Measurements from ENCODE around the gene RIN1. TPM values are rescaled to one million over a fixed set of nuclear protein-coding genes. Genes with fewer than 3 reads are reported as not detected.
"Not testable (repeated sequence)": the region's sequence is repeated elsewhere in the genome, so short reads cannot be mapped to it uniquely, and the experiment has no call there.

RIN1 gene
- total RNA-seq, 4 donors from 2014 or later, result 22.3 to 37.2 (median 27.6) TPM

DNA sequence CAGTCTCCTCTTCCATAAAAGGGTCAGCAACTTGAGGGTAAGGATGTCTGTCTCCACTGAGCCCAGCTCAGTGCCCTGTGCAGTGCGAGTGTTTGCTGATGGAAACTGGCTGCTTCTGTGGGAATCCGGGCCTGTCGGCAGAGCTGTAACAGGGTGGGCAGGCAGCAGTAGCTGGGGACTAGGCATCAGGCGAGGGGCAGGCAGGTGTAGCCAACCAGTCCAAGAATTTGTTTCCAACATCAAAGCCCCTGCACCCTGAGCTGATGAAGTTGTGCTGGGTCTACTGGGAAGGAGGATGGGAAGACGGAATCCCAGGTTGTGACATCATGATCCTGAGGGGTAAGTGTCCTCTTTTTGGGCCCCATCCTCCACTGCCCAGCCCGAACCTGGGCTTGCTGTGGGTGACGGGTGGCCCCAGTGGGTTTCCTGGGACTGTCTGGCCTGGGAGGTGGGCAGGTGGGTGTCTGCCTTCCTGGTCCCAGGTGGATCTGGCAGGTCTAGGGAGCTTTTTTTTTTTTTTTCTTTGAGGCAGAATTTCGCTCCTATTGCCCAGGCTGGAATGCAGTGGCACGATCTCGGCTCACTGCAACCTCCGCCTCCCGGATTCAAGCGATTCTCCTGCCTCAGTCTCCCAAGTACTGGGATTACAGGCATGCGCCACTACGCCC lies 24.3 kb upstream of the RIN1 start:
- intact Hi-C loops (cut with DNase I), result no loop called here
- H3K4me1 ChIP-seq, result no peaks in the 10 kb centered on the region
- H3K4me3 ChIP-seq, result no peak overlapping the region
- no peaks in the 10 kb centered on the region for H3K9me3 ChIP-seq
- WGBS, 2 donors, result 91 to 96% methylated on average over 13 to 15 of the region's 15 CpGs
- no peak for DNase-seq
- H3K36me3 ChIP-seq, result peaks cover 0 to 4% (median 0%) of the 10 kb centered on the region in 3 donors
- H3K27ac ChIP-seq, result no peak overlapping the region
- H3K27me3 ChIP-seq, result no peaks in the 10 kb centered on the region
- TF ChIP-seq, protein P1, sequence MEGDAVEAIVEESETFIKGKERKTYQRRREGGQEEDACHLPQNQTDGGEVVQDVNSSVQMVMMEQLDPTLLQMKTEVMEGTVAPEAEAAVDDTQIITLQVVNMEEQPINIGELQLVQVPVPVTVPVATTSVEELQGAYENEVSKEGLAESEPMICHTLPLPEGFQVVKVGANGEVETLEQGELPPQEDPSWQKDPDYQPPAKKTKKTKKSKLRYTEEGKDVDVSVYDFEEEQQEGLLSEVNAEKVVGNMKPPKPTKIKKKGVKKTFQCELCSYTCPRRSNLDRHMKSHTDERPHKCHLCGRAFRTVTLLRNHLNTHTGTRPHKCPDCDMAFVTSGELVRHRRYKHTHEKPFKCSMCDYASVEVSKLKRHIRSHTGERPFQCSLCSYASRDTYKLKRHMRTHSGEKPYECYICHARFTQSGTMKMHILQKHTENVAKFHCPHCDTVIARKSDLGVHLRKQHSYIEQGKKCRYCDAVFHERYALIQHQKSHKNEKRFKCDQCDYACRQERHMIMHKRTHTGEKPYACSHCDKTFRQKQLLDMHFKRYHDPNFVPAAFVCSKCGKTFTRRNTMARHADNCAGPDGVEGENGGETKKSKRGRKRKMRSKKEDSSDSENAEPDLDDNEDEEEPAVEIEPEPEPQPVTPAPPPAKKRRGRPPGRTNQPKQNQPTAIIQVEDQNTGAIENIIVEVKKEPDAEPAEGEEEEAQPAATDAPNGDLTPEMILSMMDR (IDR thresholded peaks at IDR 0.05), result no peak
- no peak for TF ChIP-seq POLR2A (IDR thresholded peaks at IDR 0.05)

DNA sequence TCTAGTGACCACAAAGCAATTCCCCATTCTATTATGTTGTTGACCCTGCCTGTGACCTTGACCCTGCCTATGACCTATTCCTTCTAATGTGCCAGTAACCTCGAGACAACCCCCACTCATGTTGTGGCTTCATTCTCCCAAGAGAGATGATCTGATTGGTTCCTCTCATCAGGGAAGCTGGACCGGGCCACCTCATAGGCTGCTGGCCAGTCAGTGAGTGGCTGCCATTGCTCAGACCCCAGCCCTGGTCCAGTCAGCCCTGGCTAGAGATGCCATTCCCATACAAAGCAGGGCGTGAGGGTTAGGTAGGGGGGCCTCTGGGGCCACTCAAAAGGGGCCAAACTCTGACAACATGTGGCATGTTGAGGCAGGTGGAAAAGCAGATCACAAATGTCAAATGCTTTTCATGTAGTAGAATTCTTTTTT lies 23.4 kb upstream of the RIN1 start:
- no peak overlapping the region for H3K4me3 ChIP-seq
- no peak for TF ChIP-seq POLR2A (IDR thresholded peaks at IDR 0.05)
- TF ChIP-seq, protein P1 (IDR thresholded peaks at IDR 0.05), result no peak
- intact Hi-C loops (cut with DNase I), result no loop called here
- no peak overlapping the region for H3K27ac ChIP-seq
- DNase-seq, result no peak
- no peaks in the 10 kb centered on the region for H3K27me3 ChIP-seq
- H3K36me3 ChIP-seq, result peaks cover 0 to 4% (median 0%) of the 10 kb centered on the region in 3 donors
- 53 to 63% methylated on average over 2 to 3 of the region's 3 CpGs for WGBS, 2 donors
- no peaks in the 10 kb centered on the region for H3K9me3 ChIP-seq
- H3K4me1 ChIP-seq, result no peaks in the 10 kb centered on the region

DNA sequence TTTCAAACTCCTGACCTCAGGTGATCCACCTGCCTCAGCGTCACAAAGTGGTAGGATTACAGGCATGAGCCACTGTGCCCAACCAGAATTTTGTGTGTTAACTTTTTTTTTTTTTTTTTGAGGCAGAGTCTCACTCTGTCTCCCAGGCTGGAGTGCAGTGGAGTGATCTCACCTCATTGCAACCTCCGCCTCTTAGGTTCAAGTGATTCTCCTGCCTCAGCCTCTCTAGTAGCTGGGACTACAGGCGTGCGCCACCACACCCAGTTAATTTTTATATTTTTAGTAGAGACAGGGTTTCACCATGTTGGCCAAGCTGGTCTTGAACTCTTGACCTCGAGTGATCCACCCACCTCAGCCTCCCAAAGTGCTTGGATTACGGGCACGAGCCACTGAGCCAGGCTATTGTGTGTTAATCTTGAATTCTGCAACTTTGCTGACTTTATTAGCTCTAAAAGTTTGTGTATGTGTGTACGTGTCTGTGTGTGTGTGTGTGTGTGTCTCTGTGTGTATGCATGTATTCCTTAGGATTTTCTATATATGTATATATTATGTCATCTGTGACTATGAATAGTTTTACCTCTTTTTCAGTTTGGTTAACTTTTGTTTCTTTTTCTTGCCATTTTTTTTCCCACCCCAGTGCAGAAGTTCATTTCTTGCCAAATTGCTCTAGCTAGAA lies 14.5 kb upstream of the RIN1 start:
- H3K36me3 ChIP-seq, result peaks cover 0 to 12% (median 0%) of the 10 kb centered on the region in 3 donors
- H3K9me3 ChIP-seq; DNase-seq; intact Hi-C loops (cut with DNase I); H3K4me3 ChIP-seq; H3K27me3 ChIP-seq; H3K27ac ChIP-seq: not testable (repeated sequence)
- H3K4me1 ChIP-seq, result peaks cover 14 to 30% (median 15%) of the 10 kb centered on the region in 3 donors
- WGBS, 2 donors, result 80 to 83% methylated on average over 7 to 8 of the region's 8 CpGs

DNA sequence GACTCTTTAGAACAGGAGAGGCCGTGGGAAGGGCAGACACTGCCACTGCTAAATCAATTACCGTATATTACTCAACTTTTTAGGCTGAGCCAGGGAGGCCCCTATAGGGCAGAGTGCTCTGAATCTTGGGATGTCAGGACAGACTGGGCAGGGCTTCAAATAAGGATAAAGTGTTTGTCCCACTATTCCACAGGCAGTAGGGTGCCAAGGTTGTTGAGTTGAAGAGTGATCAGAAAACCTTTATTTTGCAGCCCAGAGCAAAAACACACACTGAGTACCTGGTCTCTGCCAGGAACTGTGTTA lies 12.8 kb upstream of the RIN1 start:
- Histone ChIP-seq H3K27me3 (no peaks in the 10 kb centered on the region), H3K4me3 (no peak overlapping the region), H3K4me1 (peaks cover 25 to 44% (median 26%) of the 10 kb centered on the region in 3 donors), H3K27ac (no peak overlapping the region), H3K36me3 (peaks cover 0 to 7% (median 0%) of the 10 kb centered on the region in 3 donors), H3K9me3 (no peaks in the 10 kb centered on the region)
- intact Hi-C loops (cut with DNase I), result no loop called here
- TF ChIP-seq, protein P1 (IDR thresholded peaks at IDR 0.05), result no peak
- no peak for TF ChIP-seq POLR2A (IDR thresholded peaks at IDR 0.05)
- WGBS, 2 donors, result 41 to 83% methylated on average over 2 of the region's 2 CpGs
- no peak for DNase-seq

DNA sequence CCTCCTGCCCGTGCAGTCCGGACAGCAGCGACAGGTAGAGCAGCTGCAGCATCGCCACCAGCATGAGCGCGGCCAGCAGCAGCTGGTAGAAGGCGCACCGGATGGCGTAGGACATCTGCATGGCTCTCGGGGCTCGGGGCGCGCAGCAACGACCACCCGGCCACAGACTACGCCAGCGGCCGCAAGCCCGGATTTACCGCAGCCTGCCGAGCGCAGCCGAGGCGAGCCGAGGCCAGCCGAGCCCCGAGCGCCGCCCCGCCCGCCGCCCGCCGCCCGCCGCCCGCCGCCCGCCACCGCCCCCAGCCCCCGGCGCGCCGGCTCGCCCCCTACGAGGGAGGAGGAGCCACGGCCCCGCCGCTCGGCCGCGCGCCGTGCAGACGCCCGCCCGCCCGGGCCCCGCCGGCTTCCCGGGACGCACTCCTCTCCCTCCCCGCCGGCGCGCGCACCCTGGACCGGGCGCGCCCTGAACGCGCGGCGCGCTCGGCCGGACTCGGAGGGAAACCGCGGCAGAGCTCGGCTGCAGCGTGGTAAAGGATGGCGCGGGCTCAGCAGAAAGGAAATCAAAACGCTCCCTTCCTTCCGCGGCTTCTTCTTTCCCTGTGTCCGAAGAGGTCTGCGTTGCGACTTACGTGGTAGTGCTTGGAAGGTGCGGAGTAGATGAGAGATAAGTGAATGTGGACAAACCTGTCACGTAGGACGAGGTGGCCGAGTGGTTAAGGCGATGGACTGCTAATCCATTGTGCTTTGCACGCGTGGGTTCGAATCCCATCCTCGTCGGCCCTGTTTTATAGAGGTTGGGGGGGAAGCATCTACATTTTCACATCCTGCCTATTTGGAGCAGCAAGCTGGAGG lies 11.4 kb upstream of the RIN1 start, which contains the start of gene B4GAT1:
TSS of gene B4GAT1 (minus strand) at position 205 of the 852 bp plus-strand sequence. CDS start at position 121, 84 bp downstream.
- WGBS, 2 donors, result 1% methylated on average over 16 of the region's 101 CpGs

More for the DNA sequence above, 11.4 kb upstream of the RIN1 start, which contains the start of gene B4GAT1:
- H3K9me3 ChIP-seq, result no peaks in the 10 kb centered on the region
- H3K27me3 ChIP-seq, result no peaks in the 10 kb centered on the region
- peak within 1 kb of the TSS; percentile 78 to 92 (median 81) for H3K4me3 ChIP-seq
- H3K36me3 ChIP-seq, result peaks cover 0 to 5% (median 0%) of the 10 kb centered on the region in 3 donors
- peak in 2 of 4 donors; percentile 40 to 46 for TF ChIP-seq POLR2A (IDR thresholded peaks at IDR 0.05)
- TF ChIP-seq, protein P1 (IDR thresholded peaks at IDR 0.05), result peak in 1 of 6 experiments; percentile 4
- no peak for DNase-seq
- peak within 1 kb of the TSS; percentile 79 to 96 (median 93) for H3K27ac ChIP-seq
- intact Hi-C loops (cut with DNase I), result no loop called here
- peaks cover 34 to 57% (median 35%) of the 10 kb centered on the region in 3 donors for H3K4me1 ChIP-seq
